COLO668 (cell line): ENCODE data around the gene SLC27A2.

ENCODE experiments used
- DNase-seq: peaks from one replicate; lab custom pipeline; 2025; ENCODE audit not compliant: unreplicated experiment; lab: John Stamatoyannopoulos, UW

The SLC27A2 gene

GRCh38 chr15:50235794-50236193, 53.8 kb downstream of the SLC27A2 start:
- no peak for DNase-seq

GRCh38 chr15:50236433-50236832, 54.4 kb downstream of the SLC27A2 start:
- DNase-seq: no peak

- DNase-seq: no peak
Measured at GRCh38 chr15:50238255-50238654, 56.3 kb downstream of the SLC27A2 start.

- DNase-seq: no peak
Measured at GRCh38 chr15:50241684-50242450, 59.9 kb downstream of the SLC27A2 start.

GRCh38 chr15:50244153-50244552, 62.2 kb downstream of the SLC27A2 start:
- DNase-seq: no peak

GRCh38 chr15:50244959-50245624, 63.1 kb downstream of the SLC27A2 start:
- no peak for DNase-seq

GRCh38 chr15:50246631-50247030, 64.6 kb downstream of the SLC27A2 start:
- no peak for DNase-seq

GRCh38 chr15:50247819-50248655, 66.0 kb downstream of the SLC27A2 start:
- DNase-seq: no peak

GRCh38 chr15:50248994-50249582, 67.1 kb downstream of the SLC27A2 start:
- DNase-seq: no peak

- DNase-seq: no peak
Measured at GRCh38 chr15:50249704-50250103, 67.7 kb downstream of the SLC27A2 start.

GRCh38 chr15:50250760-50251394, 68.9 kb downstream of the SLC27A2 start:
- no peak for DNase-seq

- DNase-seq: no peak
Measured at GRCh38 chr15:50251638-50252182, 69.7 kb downstream of the SLC27A2 start.

GRCh38 chr15:50252556-50252955, 70.6 kb downstream of the SLC27A2 start:
- no peak for DNase-seq

- DNase-seq: peak; percentile 37
Measured at GRCh38 chr15:50256188-50257041, 74.4 kb downstream of the SLC27A2 start.

GRCh38 chr15:50257332-50257731, 75.3 kb downstream of the SLC27A2 start:
- no peak for DNase-seq

GRCh38 chr15:50257924-50258323, 75.9 kb downstream of the SLC27A2 start:
- no peak for DNase-seq

- no peak for DNase-seq
Measured at GRCh38 chr15:50259276-50259675, 77.3 kb downstream of the SLC27A2 start.

- no peak for DNase-seq
Measured at GRCh38 chr15:50260969-50261496, 79.0 kb downstream of the SLC27A2 start.

- no peak for DNase-seq
Measured at GRCh38 chr15:50261981-50262380, 80.0 kb downstream of the SLC27A2 start.
